ENCODE data around the gene FBXW11.

The FBXW11 gene

DNA sequence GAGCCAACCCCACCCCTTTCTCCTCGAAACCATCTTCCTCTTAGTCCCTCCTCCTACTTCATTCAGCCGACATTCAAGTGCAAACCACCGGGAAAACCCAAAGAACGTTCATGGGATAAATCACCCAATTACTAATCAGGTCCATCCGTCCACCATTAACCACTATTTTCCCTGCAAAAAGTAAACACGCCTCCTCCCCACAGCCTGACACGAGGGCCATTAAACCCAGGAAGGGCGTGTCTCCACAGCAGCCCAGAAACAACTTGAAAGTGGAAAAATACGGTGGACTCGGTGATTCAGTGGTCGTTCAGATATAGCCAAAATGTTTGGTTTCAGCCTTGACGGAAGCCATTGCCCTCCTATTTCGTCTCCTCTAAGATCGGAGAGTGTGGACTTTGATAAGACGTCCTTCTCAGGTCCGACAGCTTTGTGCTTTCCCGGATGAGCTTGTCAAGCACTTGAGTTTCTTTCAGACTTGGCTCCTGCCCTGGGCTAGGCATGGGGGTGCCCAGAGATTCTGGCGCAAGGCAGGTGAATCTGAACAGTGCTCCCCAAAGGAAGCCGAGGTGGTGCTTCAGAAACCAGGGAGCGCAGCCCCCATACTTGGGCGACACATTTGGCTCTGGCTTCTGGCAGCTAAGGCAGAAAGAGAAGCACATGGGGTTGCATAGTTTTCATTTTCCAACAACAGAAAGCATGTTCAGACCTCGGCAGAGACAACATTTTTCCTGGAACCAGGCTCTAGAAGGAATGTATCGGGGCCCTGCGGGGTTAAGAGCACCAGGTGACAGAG is 164.3 kb downstream of the FBXW11 start:
- DNase-seq (ENCODE audit: low read depth), result no peak

DNA sequence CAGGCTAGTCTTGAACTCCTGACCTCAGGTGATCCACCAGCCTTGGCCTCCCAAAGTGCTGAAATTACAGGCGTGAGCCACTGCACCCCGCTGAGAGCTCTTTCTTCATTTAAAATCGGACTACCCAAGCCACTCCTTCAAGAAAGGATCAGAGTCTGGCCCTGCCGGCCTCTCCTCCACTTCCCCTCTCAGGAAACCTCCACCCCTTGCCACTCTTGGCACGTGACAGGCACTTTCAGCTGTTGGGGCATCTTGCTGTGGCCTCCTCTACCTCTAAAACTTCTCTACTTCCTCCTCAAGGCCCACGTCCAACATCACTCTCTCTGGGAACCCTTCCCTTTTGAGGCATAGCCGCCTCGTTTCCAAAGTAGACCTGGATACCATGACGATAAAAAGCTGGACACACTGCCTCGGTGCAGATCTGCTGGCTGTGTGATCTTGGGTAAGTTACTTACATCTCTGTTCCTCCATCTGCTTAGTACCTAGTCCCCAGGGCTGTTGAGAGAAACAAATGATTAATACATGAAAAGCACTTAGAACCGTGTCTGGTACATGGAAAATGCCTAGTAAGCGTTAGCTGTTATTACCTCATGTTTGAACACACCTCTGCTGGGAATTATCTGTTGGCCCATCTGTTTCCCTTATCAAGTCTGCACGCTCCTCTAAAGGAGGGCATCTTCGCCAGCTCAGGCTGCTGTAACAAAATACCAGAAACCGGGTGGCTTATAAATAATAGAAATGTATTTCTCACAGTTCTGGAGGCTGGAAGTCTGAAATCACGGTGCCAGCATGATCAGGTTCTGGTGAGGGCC is 165.5 kb downstream of the FBXW11 start:
- no peak for DNase-seq (ENCODE audit: low read depth)

GRCh38 chr5:171840066-171840465 is 166.4 kb downstream of the FBXW11 start:
- DNase-seq (ENCODE audit: low read depth), result no peak

- no peak for DNase-seq (ENCODE audit: low read depth)
Measured at GRCh38 chr5:171839112-171839511, 167.3 kb downstream of the FBXW11 start.

DNA sequence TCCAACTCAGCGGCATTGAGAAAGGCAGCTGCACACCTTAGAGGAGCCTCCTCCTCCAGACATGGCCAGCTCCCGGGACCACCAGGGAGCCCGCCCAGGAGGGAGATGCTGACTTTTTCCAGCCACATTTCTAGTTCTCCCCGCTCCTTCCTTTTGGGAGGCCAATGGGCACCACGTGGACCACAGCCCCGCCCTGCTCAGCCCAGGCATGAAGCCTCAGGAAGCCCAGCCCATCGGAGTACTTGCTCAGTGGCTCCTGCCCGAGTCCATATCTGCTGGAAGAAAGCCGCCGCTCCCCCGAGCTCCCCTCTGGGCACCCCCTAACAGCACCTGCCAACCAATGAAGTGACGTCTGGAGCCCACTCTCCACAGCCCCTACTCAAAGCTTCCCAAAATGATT is 168.4 kb downstream of the FBXW11 start:
- no peak for DNase-seq (ENCODE audit: low read depth)

GRCh38 chr5:171837522-171837921 is 168.9 kb downstream of the FBXW11 start:
- DNase-seq (ENCODE audit: low read depth), result no peak

DNA sequence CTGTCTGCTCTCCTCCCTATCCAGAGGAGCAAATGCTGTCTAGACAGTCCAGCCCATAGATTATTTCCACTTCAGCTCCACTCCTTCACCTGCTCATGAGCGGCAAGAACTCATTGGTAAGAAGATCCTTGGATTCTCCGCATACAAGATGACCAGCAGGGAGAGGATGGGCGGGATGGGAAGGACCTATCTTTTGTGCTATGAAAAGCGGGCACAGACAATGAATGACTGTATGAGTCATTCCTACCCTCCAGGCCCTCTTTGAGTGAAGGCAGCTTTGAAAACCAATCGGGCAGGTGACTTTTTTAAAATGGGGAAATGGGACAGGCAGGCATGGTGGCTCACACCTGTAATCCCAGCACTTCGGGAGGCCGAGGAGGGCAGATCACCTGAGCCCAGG is 171.4 kb downstream of the FBXW11 start:
- DNase-seq (ENCODE audit: low read depth), result no peak

- DNase-seq (ENCODE audit: low read depth), result no peak
Measured at GRCh38 chr5:171834461-171834860, 172.0 kb downstream of the FBXW11 start.

- no peak for DNase-seq (ENCODE audit: low read depth)
Measured at GRCh38 chr5:171832775-171833174, 173.7 kb downstream of the FBXW11 start.

GRCh38 chr5:171830686-171831085 is 175.8 kb downstream of the FBXW11 start:
- no peak for DNase-seq (ENCODE audit: low read depth)

DNA sequence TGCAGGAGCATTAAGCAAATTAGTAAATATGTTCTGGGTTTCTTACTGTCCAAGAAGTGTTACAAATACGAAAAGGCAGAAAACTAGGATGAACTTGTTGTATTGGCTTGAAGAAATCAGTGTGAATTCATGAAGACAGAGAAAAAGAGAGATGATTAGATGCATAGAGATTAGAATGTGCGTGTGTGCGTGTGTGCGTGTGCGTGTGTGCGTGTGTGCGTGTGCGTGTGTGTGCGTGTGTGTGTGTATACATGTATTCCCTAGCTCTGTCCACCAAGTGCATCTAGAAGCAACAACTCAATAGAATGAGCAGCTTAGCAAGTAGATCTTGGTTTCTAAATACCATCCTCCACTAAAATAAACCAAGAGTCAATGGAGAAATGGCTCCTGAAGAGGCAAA is 179.3 kb downstream of the FBXW11 start:
- DNase-seq (ENCODE audit: low read depth), result no peak

GRCh38 chr5:171826132-171826531 is 180.3 kb downstream of the FBXW11 start:
- no peak for DNase-seq (ENCODE audit: low read depth)

GRCh38 chr5:171825051-171825450 is 181.4 kb downstream of the FBXW11 start:
- no peak for DNase-seq (ENCODE audit: low read depth)

GRCh38 chr5:171823269-171823668 is 183.2 kb downstream of the FBXW11 start:
- DNase-seq (ENCODE audit: low read depth), result no peak

DNA sequence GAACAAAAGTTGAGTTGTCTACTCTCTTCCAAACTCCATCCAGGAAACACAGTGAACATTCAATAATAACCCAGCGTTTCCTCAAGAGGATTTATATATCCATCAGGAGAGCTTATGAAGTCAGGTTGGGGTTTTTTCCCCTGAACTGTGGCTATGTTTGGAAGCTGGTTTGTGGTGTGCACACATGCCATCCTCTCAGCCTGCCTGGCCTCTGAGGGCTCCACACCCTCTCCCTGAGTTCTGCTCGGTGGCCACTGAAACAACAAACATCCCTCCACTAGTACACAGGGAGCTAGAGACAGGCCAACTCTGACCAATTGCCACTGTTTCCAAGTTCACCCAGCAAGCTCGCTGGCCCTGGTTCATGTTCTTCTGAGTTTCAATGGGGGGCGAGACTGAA is 185.2 kb downstream of the FBXW11 start:
- no peak for DNase-seq (ENCODE audit: low read depth)

DNA sequence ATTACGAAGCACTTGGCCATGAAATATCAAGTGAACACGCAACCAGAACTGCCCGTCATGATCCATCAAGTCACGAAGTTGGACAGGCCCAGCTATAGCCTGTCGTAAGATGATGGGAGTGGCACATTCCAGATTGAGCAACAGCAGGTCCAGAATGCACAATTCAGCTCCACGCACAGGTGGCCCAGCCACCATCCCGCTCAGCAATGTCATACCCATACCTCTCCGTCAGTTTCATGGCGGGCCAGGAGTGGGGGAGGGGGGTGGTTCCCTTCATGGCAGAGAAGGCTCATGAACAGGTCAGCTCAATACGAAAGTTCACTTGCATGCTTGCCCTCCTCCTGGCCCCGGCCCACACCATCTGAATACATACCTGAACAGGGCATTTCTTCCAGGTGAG is 185.9 kb downstream of the FBXW11 start:
- DNase-seq (ENCODE audit: low read depth), result no peak

DNA sequence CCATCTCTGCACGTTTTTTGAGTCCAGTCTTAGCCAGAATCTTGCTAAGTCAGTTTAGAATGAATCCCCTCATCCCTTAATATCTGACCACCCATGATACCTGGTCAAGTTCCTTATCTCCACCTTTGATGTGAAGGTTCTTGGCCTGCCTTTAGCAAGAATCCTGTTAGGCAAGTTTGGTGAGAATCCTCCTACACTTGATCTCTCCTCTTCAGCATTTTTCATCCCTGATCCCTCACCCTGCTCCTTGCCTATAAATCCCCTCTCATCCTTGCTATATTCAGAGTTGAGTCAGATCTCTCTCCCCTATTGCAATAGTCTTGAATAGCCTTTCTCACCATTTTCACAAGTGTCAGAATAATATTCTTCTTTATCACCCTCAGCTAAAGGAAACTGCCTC is 189.8 kb downstream of the FBXW11 start:
- no peak for DNase-seq (ENCODE audit: low read depth)

- DNase-seq (ENCODE audit: low read depth), result no peak
Measured at GRCh38 chr5:171813813-171814490, 192.5 kb downstream of the FBXW11 start.

- no peak for DNase-seq (ENCODE audit: low read depth)
Measured at GRCh38 chr5:171813270-171813669, 193.2 kb downstream of the FBXW11 start.
